Duodenal mucosa (tissue), 2 donors: ENCODE measurements around the gene ERRFI1.
"Not testable (repeated sequence)": the region's sequence is repeated elsewhere in the genome, so short reads cannot be mapped to it uniquely, and the experiment has no call there.

ENCODE experiments used
- H3K27ac ChIP-seq: one replicate; pipeline ENCODE4 v1.7.0; 2013; ENCODE audit warnings: low read depth, low read length
- H3K27me3 ChIP-seq, 2 donors: one replicate each; pipeline ENCODE4 v1.7.0; 2013; ENCODE audit warnings: low read length in 2 of 2, control low read depth in 1 of 2; ENCODE audit not compliant: insufficient read depth in 2 of 2, control insufficient read depth in 1 of 2
- H3K36me3 ChIP-seq, 2 donors: one replicate each; pipeline ENCODE4 v1.7.0; 2013; ENCODE audit warnings: low read length in 2 of 2, control low read depth in 1 of 2; ENCODE audit not compliant: insufficient read depth in 2 of 2, control insufficient read depth in 1 of 2
- H3K4me1 ChIP-seq, 2 donors: one replicate each; pipeline ENCODE4 v1.7.0; 2013; ENCODE audit warnings: low read length in 2 of 2, control low read depth in 1 of 2; ENCODE audit not compliant: insufficient read depth in 2 of 2, control insufficient read depth in 1 of 2
- H3K4me3 ChIP-seq, 2 donors: one replicate each; pipeline ENCODE4 v1.7.0; 2013; ENCODE audit warnings: low read length in 2 of 2, low read depth in 1 of 2
- H3K9ac ChIP-seq, 2 donors: one replicate each; pipeline ENCODE4 v1.7.0; 2013; ENCODE audit warnings: low read length in 2 of 2, low read depth in 1 of 2
- H3K9me3 ChIP-seq, 2 donors: one replicate each; pipeline ENCODE4 v1.7.0; 2013; ENCODE audit warnings: low read length in 2 of 2, control low read depth in 1 of 2; ENCODE audit not compliant: control insufficient read depth in 1 of 2

ERRFI1 gene, protein sequence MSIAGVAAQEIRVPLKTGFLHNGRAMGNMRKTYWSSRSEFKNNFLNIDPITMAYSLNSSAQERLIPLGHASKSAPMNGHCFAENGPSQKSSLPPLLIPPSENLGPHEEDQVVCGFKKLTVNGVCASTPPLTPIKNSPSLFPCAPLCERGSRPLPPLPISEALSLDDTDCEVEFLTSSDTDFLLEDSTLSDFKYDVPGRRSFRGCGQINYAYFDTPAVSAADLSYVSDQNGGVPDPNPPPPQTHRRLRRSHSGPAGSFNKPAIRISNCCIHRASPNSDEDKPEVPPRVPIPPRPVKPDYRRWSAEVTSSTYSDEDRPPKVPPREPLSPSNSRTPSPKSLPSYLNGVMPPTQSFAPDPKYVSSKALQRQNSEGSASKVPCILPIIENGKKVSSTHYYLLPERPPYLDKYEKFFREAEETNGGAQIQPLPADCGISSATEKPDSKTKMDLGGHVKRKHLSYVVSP

DNA sequence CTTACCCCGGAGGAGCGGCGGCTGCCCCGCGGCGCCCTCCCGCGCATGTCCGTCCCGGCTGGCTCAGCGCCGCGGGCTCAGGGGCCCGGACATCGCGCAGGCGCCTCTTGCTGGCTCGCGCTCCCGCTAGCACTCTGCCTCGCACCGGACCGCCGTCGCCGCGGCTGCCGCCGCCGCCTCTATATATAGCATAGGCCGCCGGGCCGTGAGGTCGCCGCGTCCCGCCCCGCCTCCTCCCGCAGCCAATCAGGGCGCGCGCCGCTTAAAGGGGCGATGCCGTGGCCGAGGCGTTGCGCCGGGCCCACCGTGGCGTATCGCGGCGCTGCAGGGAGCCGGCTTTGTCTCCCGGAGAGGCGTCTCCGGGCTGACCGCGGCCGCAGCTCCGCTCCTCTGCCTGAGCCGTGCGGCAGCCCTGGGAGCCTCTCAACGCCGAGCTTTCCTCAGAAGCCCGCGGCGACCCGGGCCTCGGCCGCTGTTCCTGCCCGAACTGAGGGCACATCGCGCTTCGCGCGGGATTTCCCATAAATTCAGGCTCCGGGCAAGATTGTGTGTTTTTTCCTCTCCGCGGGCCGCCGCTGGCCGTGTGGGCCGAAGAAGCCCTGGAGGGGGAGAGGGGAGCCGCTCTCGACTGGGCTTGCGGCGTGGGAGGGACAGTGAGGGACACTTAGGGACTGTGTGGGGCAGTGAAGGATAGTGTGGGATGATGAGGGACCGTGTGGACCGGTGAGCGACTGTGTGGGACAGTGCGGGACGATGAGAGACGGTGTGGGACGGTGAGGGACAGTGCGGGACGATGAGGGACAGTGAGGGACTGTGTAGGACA is at the start of gene ERRFI1:
Gene ERRFI1 (minus strand): TSS at position 157 of the 823 bp plus-strand sequence. CDS start 10,690 bp downstream, outside the sequence.
- Histone ChIP-seq H3K9me3 (no peaks in the 10 kb centered on the region), H3K27ac (peak within 1 kb of the TSS; percentile 83), H3K36me3 (no peaks in the 10 kb centered on the region), H3K27me3 (peaks cover 0 to 3% of the 10 kb centered on the region in 2 donors), H3K9ac (peak within 1 kb of the TSS; percentile 85 to 86), H3K4me1 (peaks cover 30 to 40% of the 10 kb centered on the region in 2 donors), H3K4me3 (peak within 1 kb of the TSS; percentile 78 to 83)

DNA sequence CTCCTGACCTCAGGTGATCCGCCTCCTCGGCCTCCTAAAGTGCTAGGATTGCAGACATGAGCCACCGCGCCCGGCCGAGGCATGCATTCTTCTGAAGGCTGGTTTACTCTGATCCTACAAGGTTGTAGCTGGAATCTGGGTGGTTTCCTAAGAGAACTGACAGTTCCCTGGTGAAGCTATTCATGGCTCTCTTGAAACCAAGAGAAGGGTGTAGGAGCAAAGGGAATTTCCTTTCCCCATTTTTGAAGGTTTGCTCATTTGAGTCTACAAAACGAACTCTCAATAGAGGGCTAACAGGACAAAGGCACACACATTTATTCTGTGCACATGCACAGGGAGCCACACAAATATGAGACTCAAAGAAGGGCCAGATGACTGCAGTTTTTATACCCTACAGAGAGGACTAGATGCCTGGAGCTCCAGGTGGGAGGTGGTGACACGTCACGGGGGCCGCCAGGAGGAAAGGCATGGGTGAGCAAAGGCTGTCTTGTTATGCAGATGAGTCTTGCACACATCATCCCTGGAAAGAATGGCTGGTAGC is 49.5 kb upstream of the ERRFI1 start:
- Histone ChIP-seq H3K9ac (no peak overlapping the region), H3K4me1 (peaks cover 12 to 30% of the 10 kb centered on the region in 2 donors), H3K36me3 (no peaks in the 10 kb centered on the region), H3K27ac (no peak overlapping the region), H3K9me3 (no peaks in the 10 kb centered on the region), H3K4me3 (no peak overlapping the region), H3K27me3 (no peaks in the 10 kb centered on the region)

DNA sequence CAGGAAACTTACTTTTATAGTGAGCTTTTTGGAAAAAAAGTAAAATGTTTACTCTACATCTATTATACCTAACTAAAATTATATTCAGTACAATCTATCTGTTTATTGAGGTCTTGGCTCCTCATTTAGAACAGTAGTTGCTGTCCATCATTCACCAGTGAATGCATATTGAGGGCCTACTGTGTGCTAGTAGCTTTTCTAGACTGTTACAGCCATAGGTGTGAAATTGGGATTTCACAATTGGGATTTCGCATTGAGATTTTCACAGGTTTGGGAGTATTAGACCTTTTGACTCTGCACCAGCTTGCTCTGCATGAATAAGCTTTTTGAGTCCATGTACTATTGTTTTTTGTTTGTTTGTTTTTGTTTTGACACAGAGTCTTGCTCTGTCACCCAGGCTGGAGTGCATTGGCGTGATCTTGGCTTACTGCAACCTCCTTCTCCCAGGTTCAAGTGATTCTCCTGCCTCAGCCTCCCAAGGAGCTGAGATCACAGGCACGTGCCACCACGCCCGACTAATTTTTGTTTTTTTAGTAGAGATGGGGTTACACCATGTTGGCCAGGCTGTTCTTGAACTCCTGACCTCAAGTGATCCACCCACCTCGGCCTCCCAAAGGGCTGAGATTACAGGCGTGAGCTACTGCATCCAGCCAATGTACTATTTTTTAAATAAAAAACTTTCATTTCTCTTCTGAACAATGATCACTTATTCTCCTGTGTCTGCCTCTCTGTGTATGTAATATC is 47.2 kb upstream of the ERRFI1 start:
- H3K36me3 ChIP-seq, result no peaks in the 10 kb centered on the region
- no peak overlapping the region for H3K9ac ChIP-seq
- H3K9me3 ChIP-seq, result no peaks in the 10 kb centered on the region
- no peak overlapping the region for H3K4me3 ChIP-seq
- H3K27ac ChIP-seq, result no peak overlapping the region
- H3K27me3 ChIP-seq, result no peaks in the 10 kb centered on the region
- peaks cover 14 to 31% of the 10 kb centered on the region in 2 donors for H3K4me1 ChIP-seq

DNA sequence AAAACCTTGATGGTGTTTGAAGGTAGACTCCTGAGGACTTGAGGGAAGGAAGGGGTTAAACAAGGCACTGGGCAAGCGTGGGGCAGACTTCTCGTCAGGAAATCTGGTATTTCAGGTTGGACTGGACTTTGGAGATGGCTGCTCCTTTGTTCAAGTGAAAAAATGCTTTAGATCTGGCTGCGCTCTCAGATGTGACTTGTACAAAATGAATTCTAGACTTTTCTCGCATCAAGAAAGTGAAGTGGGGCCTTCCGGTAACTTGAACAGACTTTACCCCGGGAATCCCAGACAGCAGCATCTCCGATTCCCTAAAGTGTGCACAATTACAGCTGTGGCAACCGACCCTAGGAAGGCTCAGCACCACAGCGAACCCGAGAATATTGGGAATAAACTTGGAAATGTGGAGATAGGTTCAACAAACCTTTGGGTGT is 44.3 kb upstream of the ERRFI1 start:
- Histone ChIP-seq H3K9me3 (no peaks in the 10 kb centered on the region), H3K4me3 (peak overlapping the region in 1 of 2 donors; percentile 13), H3K4me1 (peaks cover 6 to 7% of the 10 kb centered on the region in 2 donors), H3K27ac (no peak overlapping the region), H3K27me3 (no peaks in the 10 kb centered on the region), H3K36me3 (no peaks in the 10 kb centered on the region), H3K9ac (no peak overlapping the region)

DNA sequence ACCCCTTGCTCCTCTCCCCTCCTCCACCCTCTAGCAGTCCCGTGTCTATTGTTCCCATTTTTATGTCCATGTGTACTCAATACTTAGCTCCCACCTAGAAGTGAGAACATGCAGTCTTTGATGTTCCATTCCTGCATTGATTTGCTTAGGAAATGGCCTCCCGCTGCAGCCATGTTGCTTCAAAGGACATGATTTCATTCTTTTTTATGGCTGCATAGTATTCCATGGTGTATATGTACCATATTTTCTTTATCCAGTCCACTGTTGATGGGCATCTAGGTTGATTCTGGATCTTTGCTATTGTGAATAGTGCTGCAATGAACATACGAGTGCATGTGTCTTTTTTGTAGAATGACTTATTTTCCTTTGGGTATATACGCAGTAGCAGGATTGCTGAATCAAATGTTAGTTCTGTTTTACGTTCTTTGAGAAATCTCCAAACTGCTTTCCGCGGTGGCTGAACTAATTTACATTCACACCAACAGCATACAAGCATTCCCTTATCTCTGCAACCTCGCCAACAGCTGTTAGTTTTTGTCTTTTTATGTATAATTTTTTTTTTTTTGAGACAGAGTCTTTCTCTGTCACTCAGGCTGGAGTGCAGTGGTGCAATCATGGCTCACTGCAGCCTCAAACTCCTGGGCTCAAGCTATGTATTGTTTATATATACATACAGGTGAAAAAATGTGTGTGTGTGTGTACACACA is 43.7 kb upstream of the ERRFI1 start:
- H3K27ac ChIP-seq, H3K9me3 ChIP-seq, H3K36me3 ChIP-seq, H3K4me3 ChIP-seq, H3K9ac ChIP-seq, H3K27me3 ChIP-seq, H3K4me1 ChIP-seq: not testable (repeated sequence)

DNA sequence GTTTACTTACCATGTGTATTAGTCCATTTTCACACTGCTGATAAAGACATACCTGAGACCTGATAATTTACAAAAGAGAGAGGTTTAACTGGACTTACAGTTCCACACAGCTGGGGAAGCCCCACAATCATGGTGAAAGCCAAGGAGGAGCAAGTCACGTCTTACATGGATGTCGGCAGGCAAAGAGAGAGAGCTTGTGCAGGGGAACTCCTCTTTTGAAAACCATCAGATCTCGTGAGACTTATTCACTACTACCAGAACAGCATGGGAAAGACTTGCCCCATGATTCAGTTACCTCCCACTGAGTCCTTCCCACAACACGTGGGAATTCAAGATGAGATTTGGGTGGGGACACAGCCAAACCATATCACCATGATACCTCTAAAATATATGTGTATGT is 39.3 kb upstream of the ERRFI1 start:
- Histone ChIP-seq H3K27me3 (no peaks in the 10 kb centered on the region), H3K4me1 (peaks cover under 1% of the 10 kb centered on the region in 2 donors), H3K36me3 (no peaks in the 10 kb centered on the region), H3K27ac (no peak overlapping the region), H3K4me3 (no peak overlapping the region), H3K9me3 (no peaks in the 10 kb centered on the region), H3K9ac (no peak overlapping the region)

DNA sequence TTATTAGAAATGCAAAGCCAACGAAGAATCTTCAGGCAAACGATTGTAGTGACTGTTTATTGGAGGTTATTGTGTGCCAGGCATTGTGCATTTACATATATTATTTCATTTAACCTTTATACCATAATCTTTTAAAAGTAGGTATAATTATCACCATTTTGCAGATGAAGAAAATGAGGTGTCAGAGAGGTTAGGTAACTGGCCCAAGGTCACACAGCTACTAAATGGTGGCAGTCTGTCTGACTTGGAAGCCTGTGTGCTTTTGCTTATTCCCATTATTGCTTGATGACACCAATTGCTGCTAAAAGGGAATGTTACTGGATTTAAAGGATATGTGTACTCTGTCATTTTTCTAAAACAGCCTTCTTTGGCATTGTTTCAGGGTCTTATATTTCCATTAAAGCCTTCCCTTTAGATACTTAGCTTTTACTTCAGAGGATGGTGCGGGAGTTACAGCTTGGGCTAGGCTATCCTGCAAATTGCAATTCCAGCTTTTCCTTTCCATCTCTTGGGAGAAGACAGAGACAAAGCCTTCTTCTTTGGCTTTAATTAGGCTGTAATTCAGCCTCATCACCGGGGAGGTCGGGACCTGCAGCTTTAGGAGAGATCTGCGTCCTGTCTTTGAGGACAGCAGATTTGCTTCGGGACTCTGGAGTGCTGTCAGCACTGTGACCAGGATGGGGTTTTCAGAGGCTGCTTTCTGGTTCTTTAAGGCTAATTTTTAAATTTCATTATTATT is 37.4 kb upstream of the ERRFI1 start:
- Histone ChIP-seq H3K9ac (no peak overlapping the region), H3K27ac (no peak overlapping the region), H3K27me3 (no peaks in the 10 kb centered on the region), H3K4me3 (no peak overlapping the region), H3K9me3 (no peaks in the 10 kb centered on the region), H3K36me3 (no peaks in the 10 kb centered on the region), H3K4me1 (no peaks in the 10 kb centered on the region)

DNA sequence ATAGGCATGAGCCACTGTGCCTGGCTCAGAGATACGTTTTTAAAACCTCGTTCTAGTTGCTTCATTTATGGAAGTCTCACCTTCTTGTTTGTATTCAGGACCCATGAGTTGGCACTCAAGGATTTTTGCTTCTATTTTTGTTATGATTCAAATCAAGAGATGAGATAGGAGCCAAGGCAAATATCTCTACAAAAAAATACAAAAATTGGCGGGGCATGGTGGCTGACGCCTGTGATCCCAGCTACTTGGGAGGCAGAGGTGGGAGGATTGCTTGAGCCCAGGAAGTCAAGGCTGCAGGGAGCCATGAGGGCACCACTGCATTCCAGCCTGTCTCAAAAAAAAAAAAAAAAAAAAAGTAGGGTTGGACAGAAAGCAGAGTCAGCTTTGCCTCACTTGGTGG is 36.8 kb upstream of the ERRFI1 start:
- Histone ChIP-seq H3K27ac (no peak overlapping the region), H3K9ac (no peak overlapping the region), H3K4me1 (no peaks in the 10 kb centered on the region), H3K9me3 (no peaks in the 10 kb centered on the region), H3K36me3 (no peaks in the 10 kb centered on the region), H3K27me3 (no peaks in the 10 kb centered on the region), H3K4me3 (no peak overlapping the region)
